ENCODE measurements around the gene GMPR.

- TF ChIP-seq, protein P1, sequence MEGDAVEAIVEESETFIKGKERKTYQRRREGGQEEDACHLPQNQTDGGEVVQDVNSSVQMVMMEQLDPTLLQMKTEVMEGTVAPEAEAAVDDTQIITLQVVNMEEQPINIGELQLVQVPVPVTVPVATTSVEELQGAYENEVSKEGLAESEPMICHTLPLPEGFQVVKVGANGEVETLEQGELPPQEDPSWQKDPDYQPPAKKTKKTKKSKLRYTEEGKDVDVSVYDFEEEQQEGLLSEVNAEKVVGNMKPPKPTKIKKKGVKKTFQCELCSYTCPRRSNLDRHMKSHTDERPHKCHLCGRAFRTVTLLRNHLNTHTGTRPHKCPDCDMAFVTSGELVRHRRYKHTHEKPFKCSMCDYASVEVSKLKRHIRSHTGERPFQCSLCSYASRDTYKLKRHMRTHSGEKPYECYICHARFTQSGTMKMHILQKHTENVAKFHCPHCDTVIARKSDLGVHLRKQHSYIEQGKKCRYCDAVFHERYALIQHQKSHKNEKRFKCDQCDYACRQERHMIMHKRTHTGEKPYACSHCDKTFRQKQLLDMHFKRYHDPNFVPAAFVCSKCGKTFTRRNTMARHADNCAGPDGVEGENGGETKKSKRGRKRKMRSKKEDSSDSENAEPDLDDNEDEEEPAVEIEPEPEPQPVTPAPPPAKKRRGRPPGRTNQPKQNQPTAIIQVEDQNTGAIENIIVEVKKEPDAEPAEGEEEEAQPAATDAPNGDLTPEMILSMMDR (IDR thresholded peaks at IDR 0.05), result no peak
- TF ChIP-seq POLR2A (IDR thresholded peaks at IDR 0.05) (no peak), POLR2AphosphoS5 (IDR thresholded peaks at IDR 0.05) (no peak), EP300 (IDR thresholded peaks at IDR 0.05) (no peak)
These were observed 6.1 kb downstream of the GMPR start for GRCh38 chr6:16244446-16244845.
